Testis (tissue), 2 donors: ENCODE measurements around the gene ALK.

Experiments
- CTCF ChIP-seq, 3 experiments: fragments of 450-650 bp in 2 of 3; fragments of 200-600 bp in 1 of 3; sonication (generic) in 1 of 3; IDR thresholded peaks; one replicate each; pipeline ENCODE4 v1.5.1; 2016 to 2019; ENCODE audit warnings: antibody characterized with exemption in 3 of 3, mild to moderate bottlenecking in 2 of 3, moderate library complexity in 1 of 3
- POLR2A ChIP-seq: fragments of 450-650 bp; IDR thresholded peaks from one replicate; pipeline ENCODE4 v1.6.1; 2017; ENCODE audit warnings: antibody characterized with exemption, mild to moderate bottlenecking, moderate library complexity

GRCh38 chr2:29627279-29627711 is 294.1 kb downstream of the ALK start:
- TF ChIP-seq CTCF (IDR thresholded peaks at IDR 0.05) (no peak), POLR2A (no peak)
